ENCODE results near the gene XPOT. TPM values are rescaled to one million over a fixed set of nuclear protein-coding genes. Genes with fewer than 3 reads are reported as not detected.

The XPOT gene
- total and polyA plus RNA-seq, 2 experiments from 2014 or later = 120 to 154 TPM

- H3K4me2 ChIP-seq (ENCODE audit: unreplicated experiment) = no peak overlapping the region
- peaks cover 72% of the 10 kb centered on the region for H3F3A ChIP-seq (ENCODE audit: insufficient read depth)
- H3K27me3 ChIP-seq (replicated peaks; ENCODE audit: insufficient read depth) = no peaks in the 10 kb centered on the region
- in situ Hi-C loops (cut with MboI) = no loop called here
- H4K20me1 ChIP-seq (ENCODE audit: insufficient read depth) = no peaks in the 10 kb centered on the region
- DNase-seq = no peak
- H2AFZ ChIP-seq = no peak overlapping the region
- no peaks in the 10 kb centered on the region for H3K9me3 ChIP-seq (ENCODE audit: low read depth)
- no peak overlapping the region for H3K9ac ChIP-seq
- no peak for TF ChIP-seq EZH2phosphoT487 (IDR thresholded peaks at IDR 0.05; ENCODE audit: insufficient read depth, low read depth)
- no peak for TF ChIP-seq EZH2 (IDR thresholded peaks at IDR 0.05; ENCODE audit: insufficient read depth, poor library complexity, severe bottlenecking)
- no peak overlapping the region for H3K27ac ChIP-seq
- no peak overlapping the region for H3K4me3 ChIP-seq
- H3K79me2 ChIP-seq (ENCODE audit: insufficient read depth) = peaks cover 94% of the 10 kb centered on the region
- 95 to 97% methylated on average over 5 of the region's 5 CpGs for WGBS, 2 experiments (ENCODE audit: low coverage in 1 of 2, low lambda C conversion rate in 2 of 2, missing lambda C conversion rate in 2 of 2)
- peaks cover 97% of the 10 kb centered on the region for H3K36me3 ChIP-seq (ENCODE audit: low read depth)
- H3K4me1 ChIP-seq (ENCODE audit: insufficient read depth) = 0 out of 2 replicates have a peak, but pooled peaks cover 11% of the 10 kb centered on the region
- no peaks in the 10 kb centered on the region for H3K9me2 ChIP-seq (ENCODE audit: insufficient read depth)
Observed at GRCh38 chr12:64433915-64434314, 29.7 kb downstream of the XPOT start.

GRCh38 chr12:64440100-64440499, 35.9 kb downstream of the XPOT start:
- 100% methylated on average over 1 of the region's 1 CpG for WGBS, 2 experiments (ENCODE audit: low coverage in 1 of 2, low lambda C conversion rate in 2 of 2, missing lambda C conversion rate in 2 of 2)
- Histone ChIP-seq H3F3A (ENCODE audit: insufficient read depth) (peaks cover 51% of the 10 kb centered on the region), H3K27ac (no peak overlapping the region), H3K4me1 (ENCODE audit: insufficient read depth) (no peaks in the 10 kb centered on the region), H3K4me3 (no peak overlapping the region), H4K20me1 (ENCODE audit: insufficient read depth) (no peaks in the 10 kb centered on the region), H3K36me3 (ENCODE audit: low read depth) (peaks cover 94% of the 10 kb centered on the region), H3K9ac (no peak overlapping the region), H3K9me2 (ENCODE audit: insufficient read depth) (no peaks in the 10 kb centered on the region), H3K79me2 (ENCODE audit: insufficient read depth) (peaks cover 92% of the 10 kb centered on the region), H3K27me3 (replicated peaks; ENCODE audit: insufficient read depth) (no peaks in the 10 kb centered on the region), H3K4me2 (ENCODE audit: unreplicated experiment) (no peak overlapping the region), H3K9me3 (ENCODE audit: low read depth) (no peaks in the 10 kb centered on the region), H2AFZ (no peak overlapping the region)
- in situ Hi-C loops (cut with MboI) = no loop called here
- no peak for DNase-seq
- TF ChIP-seq EZH2 (IDR thresholded peaks at IDR 0.05; ENCODE audit: insufficient read depth, poor library complexity, severe bottlenecking) (no peak), EZH2phosphoT487 (IDR thresholded peaks at IDR 0.05; ENCODE audit: insufficient read depth, low read depth) (no peak)

GRCh38 chr12:64445490-64445889, 41.3 kb downstream of the XPOT start:
- Histone ChIP-seq H3K4me2 (ENCODE audit: unreplicated experiment) (no peak overlapping the region), H3K27ac (no peak overlapping the region), H3K4me3 (no peak overlapping the region), H3K27me3 (replicated peaks; ENCODE audit: insufficient read depth) (no peaks in the 10 kb centered on the region), H3K36me3 (ENCODE audit: low read depth) (peaks cover 91% of the 10 kb centered on the region), H3K79me2 (ENCODE audit: insufficient read depth) (peaks cover 69% of the 10 kb centered on the region), H3K9me3 (ENCODE audit: low read depth) (no peaks in the 10 kb centered on the region), H4K20me1 (ENCODE audit: insufficient read depth) (no peaks in the 10 kb centered on the region), H3K9ac (no peak overlapping the region), H3F3A (ENCODE audit: insufficient read depth) (peaks cover 60% of the 10 kb centered on the region), H2AFZ (no peak overlapping the region), H3K4me1 (ENCODE audit: insufficient read depth) (peaks cover 8% of the 10 kb centered on the region), H3K9me2 (ENCODE audit: insufficient read depth) (no peaks in the 10 kb centered on the region)
- in situ Hi-C loops (cut with MboI) = no loop called here
- no peak for DNase-seq
- 82 to 87% methylated on average over 2 of the region's 2 CpGs for WGBS, 2 experiments (ENCODE audit: low coverage in 1 of 2, low lambda C conversion rate in 2 of 2, missing lambda C conversion rate in 2 of 2)
- no peak for TF ChIP-seq EZH2 (IDR thresholded peaks at IDR 0.05; ENCODE audit: insufficient read depth, poor library complexity, severe bottlenecking)
- TF ChIP-seq EZH2phosphoT487 (IDR thresholded peaks at IDR 0.05; ENCODE audit: insufficient read depth, low read depth) = no peak

GRCh38 chr12:64446295-64446694, 42.1 kb downstream of the XPOT start:
- Histone ChIP-seq H3K4me2 (ENCODE audit: unreplicated experiment) (no peak overlapping the region), H3K4me3 (no peak overlapping the region), H3K9ac (no peak overlapping the region), H3K36me3 (ENCODE audit: low read depth) (peaks cover 83% of the 10 kb centered on the region), H3K79me2 (ENCODE audit: insufficient read depth) (peaks cover 61% of the 10 kb centered on the region), H3K9me2 (ENCODE audit: insufficient read depth) (no peaks in the 10 kb centered on the region), H2AFZ (no peak overlapping the region), H3F3A (ENCODE audit: insufficient read depth) (peaks cover 63% of the 10 kb centered on the region), H3K27me3 (replicated peaks; ENCODE audit: insufficient read depth) (no peaks in the 10 kb centered on the region), H3K9me3 (ENCODE audit: low read depth) (no peaks in the 10 kb centered on the region), H4K20me1 (ENCODE audit: insufficient read depth) (no peaks in the 10 kb centered on the region), H3K4me1 (ENCODE audit: insufficient read depth) (peaks cover 16% of the 10 kb centered on the region), H3K27ac (no peak overlapping the region)
- TF ChIP-seq EZH2phosphoT487 (IDR thresholded peaks at IDR 0.05; ENCODE audit: insufficient read depth, low read depth) (no peak), EZH2 (IDR thresholded peaks at IDR 0.05; ENCODE audit: insufficient read depth, poor library complexity, severe bottlenecking) (no peak)
- in situ Hi-C loops (cut with MboI) = no loop called here
- no peak for DNase-seq
- 53 to 62% methylated on average over 1 of the region's 1 CpG for WGBS, 2 experiments (ENCODE audit: low coverage in 1 of 2, low lambda C conversion rate in 2 of 2, missing lambda C conversion rate in 2 of 2)
